HepG2 (cell line): Measurements from ENCODE around the gene PSMD10. TPM values are rescaled to one million over a fixed set of nuclear protein-coding genes. Genes with fewer than 3 reads are reported as not detected.
A peak's percentile ranks its signal among the peaks of the same experiment; 100 is the strongest.

ENCODE experiments used
- ATF5 ChIP-seq: sonication (generic); formaldehyde crosslinking; IDR thresholded peaks from 2 replicates; pipeline ENCODE4 v1.4.0; 2020; ENCODE audit warnings: mild to moderate bottlenecking, low read depth, missing genetic modification reagents
- ATRX ChIP-seq: sonication (generic); formaldehyde crosslinking; IDR thresholded peaks from 2 replicates; pipeline ENCODE4 v1.4.0; 2020; ENCODE audit warnings: missing genetic modification reagents, borderline replicate concordance
- CBX1 ChIP-seq: IDR thresholded peaks from one replicate; pipeline ENCODE4 v1.6.1; 2016; ENCODE audit warnings: antibody characterized with exemption, low read depth
- DMAP1 ChIP-seq: IDR thresholded peaks from 2 replicates; pipeline ENCODE4 v1.6.1; 2016
- ELF1 ChIP-seq: sonication (generic); formaldehyde crosslinking; IDR thresholded peaks from 2 replicates; pipeline ENCODE4 v1.4.0; 2020; ENCODE audit warnings: missing genetic modification reagents
- GABPB1 ChIP-seq: IDR thresholded peaks from 2 replicates; pipeline ENCODE4 v1.6.1; 2016; ENCODE audit warnings: mild to moderate bottlenecking, missing genetic modification reagents, moderate library complexity, missing compliant biosample characterization
- GLI4 ChIP-seq: sonication (generic); formaldehyde crosslinking; IDR thresholded peaks from 2 replicates; pipeline ENCODE4 v1.5.1; 2020; ENCODE audit warnings: missing genetic modification reagents, mild to moderate bottlenecking, moderate library complexity, borderline replicate concordance
- HCFC1 ChIP-seq: fragments of 150-350 bp; IDR thresholded peaks from 2 replicates; pipeline ENCODE4 v1.6.1; 2014; ENCODE audit warnings: low read depth, low read length
- HDAC2 ChIP-seq: sonication (generic); formaldehyde crosslinking; IDR thresholded peaks from 2 replicates; pipeline ENCODE4 v1.4.0; 2020; ENCODE audit warnings: missing genetic modification reagents
- HNRNPLL ChIP-seq: fragments of 200-400 bp; formaldehyde crosslinking; IDR thresholded peaks from 2 replicates; pipeline ENCODE4 v1.6.1; 2017; ENCODE audit warnings: mild to moderate bottlenecking, low read depth, low read length; ENCODE audit not compliant: poor library complexity, severe bottlenecking
- HNRNPUL1 ChIP-seq: fragments of 200-400 bp; formaldehyde crosslinking; IDR thresholded peaks from 2 replicates; pipeline ENCODE4 v1.6.1; 2017; ENCODE audit warnings: low read depth, mild to moderate bottlenecking, low read length, moderate library complexity
- IKZF4 ChIP-seq: sonication (generic); formaldehyde crosslinking; IDR thresholded peaks from 2 replicates; pipeline ENCODE4 v1.5.1; 2020; ENCODE audit warnings: borderline replicate concordance, mild to moderate bottlenecking, low read depth, missing genetic modification reagents; ENCODE audit errors: not compliant biosample characterization
- ISL2 ChIP-seq: sonication (generic); formaldehyde crosslinking; IDR thresholded peaks from 2 replicates; pipeline ENCODE4 v1.5.0; 2020; ENCODE audit warnings: missing genetic modification reagents
- LCORL ChIP-seq, 2 experiments: fragments of 450-650 bp in 1 of 2; sonication (generic) in 1 of 2; formaldehyde crosslinking in 1 of 2; IDR thresholded peaks; 2 replicates each; pipeline versions ENCODE4 v1.5.0 to v1.6.1; 2017 to 2020; ENCODE audit warnings: antibody characterized with exemption in 1 of 2, missing genetic modification reagents in 1 of 2
- MED1 ChIP-seq: sonication (generic); formaldehyde crosslinking; IDR thresholded peaks from 2 replicates; pipeline ENCODE4 v1.4.0; 2020; ENCODE audit warnings: missing genetic modification reagents
- MLLT10 ChIP-seq: sonication (generic); formaldehyde crosslinking; IDR thresholded peaks from 2 replicates; pipeline ENCODE4 v1.4.0; 2020; ENCODE audit warnings: missing genetic modification reagents
- NFE2L1 ChIP-seq: sonication (generic); formaldehyde crosslinking; IDR thresholded peaks from 2 replicates; pipeline ENCODE4 v1.4.0; 2020; ENCODE audit warnings: missing genetic modification reagents, mild to moderate bottlenecking, borderline replicate concordance
- PHF8 ChIP-seq: sonication (generic); formaldehyde crosslinking; IDR thresholded peaks from 2 replicates; pipeline ENCODE4 v1.5.0; 2020; ENCODE audit warnings: missing genetic modification reagents
- RBFOX2 ChIP-seq: fragments of 200-400 bp; formaldehyde crosslinking; IDR thresholded peaks from 2 replicates; pipeline ENCODE4 v1.6.1; 2017; ENCODE audit warnings: low read depth, mild to moderate bottlenecking, low read length
- SIX4 ChIP-seq: sonication (generic); formaldehyde crosslinking; IDR thresholded peaks from 2 replicates; pipeline ENCODE4 v1.4.0; 2020; ENCODE audit warnings: missing genetic modification reagents
- SKIL ChIP-seq: sonication (generic); formaldehyde crosslinking; IDR thresholded peaks from 2 replicates; pipeline ENCODE4 v1.8.0; 2022; ENCODE audit warnings: missing genetic modification reagents, mild to moderate bottlenecking, moderate library complexity, borderline replicate concordance
- SMAD9 ChIP-seq: sonication (generic); formaldehyde crosslinking; IDR thresholded peaks from 2 replicates; pipeline ENCODE4 v1.5.1; 2020; ENCODE audit warnings: mild to moderate bottlenecking, missing genetic modification reagents
- SP4 ChIP-seq: sonication (generic); formaldehyde crosslinking; IDR thresholded peaks from 2 replicates; pipeline ENCODE4 v1.8.1; 2023; ENCODE audit warnings: mild to moderate bottlenecking, missing genetic modification reagents
- TGIF2 ChIP-seq: IDR thresholded peaks from 2 replicates; pipeline ENCODE4 v1.6.1; 2016; ENCODE audit warnings: control low read depth, missing compliant biosample characterization
- ZKSCAN5 ChIP-seq: sonication (generic); formaldehyde crosslinking; IDR thresholded peaks from 2 replicates; pipeline ENCODE4 v1.5.1; 2020; ENCODE audit warnings: mild to moderate bottlenecking, missing genetic modification reagents
- ZNF264 ChIP-seq: sonication (generic); formaldehyde crosslinking; IDR thresholded peaks from 2 replicates; pipeline ENCODE4 v1.4.0; 2020; ENCODE audit warnings: missing genetic modification reagents
- ZNF432 ChIP-seq: sonication (generic); formaldehyde crosslinking; IDR thresholded peaks from 2 replicates; pipeline ENCODE4 v1.5.0; 2020; ENCODE audit warnings: missing genetic modification reagents, mild to moderate bottlenecking, borderline replicate concordance
- ZNF776 ChIP-seq: sonication (generic); formaldehyde crosslinking; IDR thresholded peaks from 2 replicates; pipeline ENCODE4 v1.4.0; 2020; ENCODE audit warnings: mild to moderate bottlenecking, missing genetic modification reagents
- ZNF792 ChIP-seq: IDR thresholded peaks from 2 replicates; pipeline ENCODE4 v1.6.1; 2016
- ZSCAN12 ChIP-seq: sonication (generic); formaldehyde crosslinking; IDR thresholded peaks from 2 replicates; pipeline ENCODE4 v1.9.0; 2021; ENCODE audit warnings: mild to moderate bottlenecking, missing genetic modification reagents
- polyA plus RNA-seq, 8 experiments: library from polyadenylated mRNA; depleted of rRNA in 3 of 8; stranded (reverse) in 7 of 8; unstranded in 1 of 8; fragments of >200 nt; fragmentation: Illumina TruSeq in 4 of 8; extraction: Trizol in 4 of 8; gene quantifications; 2 replicates each; pipeline versions ENCODE4 v1.2.1 to v1.2.3, GENCODE V29; 2011 to 2016; ENCODE audit warnings: low read depth in 4 of 8, missing spikeins in 1 of 8, mixed read lengths in 1 of 8; ENCODE audit not compliant: insufficient read depth in 1 of 8
- total RNA-seq, 5 experiments: library from RNA; depleted of rRNA; stranded (reverse); fragments of >200 nt; fragmentation: Illumina TruSeq; extraction: Trizol; gene quantifications; 2 replicates each; pipeline ENCODE4 v1.2.3, GENCODE V29; 2016; ENCODE audit warnings: low read depth in 1 of 5

The PSMD10 gene
- total and polyA plus RNA-seq, 2 of the 13 experiments (the other 11 are each of a cell fraction or from before 2014, with no cell fraction given): 56.4 to 65.3 TPM

- peak; percentile 90 for TF ChIP-seq GABPB1 (CRISPR knock-in tag)
- TF ChIP-seq PHF8 (CRISPR knock-in tag): peak; percentile 86
- TF ChIP-seq ISL2 (CRISPR knock-in tag): no peak
- no peak for TF ChIP-seq ZKSCAN5 (CRISPR knock-in tag)
- no peak for TF ChIP-seq ZNF264 (CRISPR knock-in tag)
- TF ChIP-seq MLLT10: no peak
- TF ChIP-seq SKIL (CRISPR knock-in tag): no peak
- no peak for TF ChIP-seq NFE2L1 (CRISPR knock-in tag)
- TF ChIP-seq TGIF2 (CRISPR knock-in tag): peak; percentile 85; the same call in 1 of the 2 replicates
- no peak for TF ChIP-seq IKZF4 (CRISPR knock-in tag)
- peak; percentile 75 for TF ChIP-seq HNRNPLL
- TF ChIP-seq SP4 (CRISPR knock-in tag): peak; percentile 41; the same call in 1 of the 2 replicates
- peak; percentile 58; the same call in 1 of the 2 replicates for TF ChIP-seq DMAP1
- no peak for TF ChIP-seq ZSCAN12 (CRISPR knock-in tag)
- peak; percentile 73 for TF ChIP-seq RBFOX2
- TF ChIP-seq HDAC2 (CRISPR knock-in tag): peak; percentile 20; the same call in 1 of the 2 replicates
- no peak for TF ChIP-seq ZNF792 (CRISPR knock-in tag)
- TF ChIP-seq ZNF776 (CRISPR knock-in tag): no peak
- peak; percentile 92 for TF ChIP-seq ELF1
- TF ChIP-seq HNRNPUL1: no peak
- no peak for TF ChIP-seq GLI4 (CRISPR knock-in tag)
- TF ChIP-seq SMAD9: no peak
- TF ChIP-seq LCORL (IDR thresholded peaks at IDR 0.05): no peak
- TF ChIP-seq LCORL (CRISPR knock-in tag; IDR thresholded peaks at IDR 0.05): no peak
- no peak for TF ChIP-seq ATF5 (CRISPR knock-in tag)
- no peak for TF ChIP-seq CBX1
- TF ChIP-seq SIX4 (CRISPR knock-in tag): no peak
- peak; percentile 90 for TF ChIP-seq HCFC1
- no peak for TF ChIP-seq ZNF432 (CRISPR knock-in tag)
- TF ChIP-seq ATRX (CRISPR knock-in tag): no peak
- TF ChIP-seq MED1 (CRISPR knock-in tag): no peak
Observed at GRCh38 chrX:108091264-108091877, at the start of gene PSMD10, which contains the start of gene ATG4A (continued).
